ENCODE results near the gene PAK2. TPM values are rescaled to one million over a fixed set of nuclear protein-coding genes. Genes with fewer than 3 reads are reported as not detected.

PAK2 gene
- total and polyA plus RNA-seq, 9 of the 15 experiments (the other 6 are each of a cell fraction or from before 2014, with no cell fraction given): 13.2 to 72.4 (median 35.7) TPM

GRCh38 chr3:196842567-196843434 lies 103.1 kb downstream of the PAK2 start (continued):
- TF ChIP-seq ZBTB33 (CRISPR knock-in tag; IDR thresholded peaks at IDR 0.05) (peak; percentile 23; the same call in 1 of the 2 replicates), ZMIZ1 (IDR thresholded peaks at IDR 0.05; ENCODE audit: low read depth in 2 of 2, low read length in 2 of 2) (no peak), SFPQ (IDR thresholded peaks at IDR 0.05; ENCODE audit: low read depth, low read length) (no peak), ZNF668 (CRISPR knock-in tag; IDR thresholded peaks at IDR 0.05) (peak; percentile 100), HINFP (tag; conservative IDR thresholded peaks at IDR 0.05; ENCODE audit: low read depth) (peak; percentile 99), ZNF449 (CRISPR knock-in tag; IDR thresholded peaks at IDR 0.05) (peak; percentile 100), ZBTB5 (IDR thresholded peaks at IDR 0.05) (peak; percentile 88), PHF20 (IDR thresholded peaks at IDR 0.05; ENCODE audit: partially characterized antibody) (no peak)
